A549 (cell line): ENCODE results near the gene MEX3C.

ENCODE experiments used
- CHD4 ChIP-seq: fragments of 200-600 bp; sonication (generic); IDR thresholded peaks from 2 replicates; pipeline ENCODE4 v1.6.1; 2016; ENCODE audit warnings: antibody characterized with exemption, mild to moderate bottlenecking, borderline replicate concordance
- HMGXB4 ChIP-seq: fragments of 250-450 bp; sonication (Bioruptor Pico); IDR thresholded peaks from 2 replicates; pipeline ENCODE4 v1.5.0; 2021; ENCODE audit warnings: mild to moderate bottlenecking, moderate library complexity, borderline replicate concordance
- NPAS2 ChIP-seq: fragments of 250-450 bp; sonication (Bioruptor Pico); IDR thresholded peaks from 2 replicates; pipeline ENCODE4 v1.8.0; 2022; ENCODE audit warnings: mild to moderate bottlenecking, moderate library complexity, borderline replicate concordance
- POLR2A ChIP-seq: IDR thresholded peaks from 2 replicates; pipeline ENCODE4 v1.6.1; 2012; ENCODE audit warnings: mild to moderate bottlenecking, low read length
- RFX5 ChIP-seq: fragments of 450-650 bp; IDR thresholded peaks from 2 replicates; pipeline ENCODE4 v1.7.1; 2014; ENCODE audit warnings: antibody characterized with exemption, mild to moderate bottlenecking, moderate library complexity
- SREBF2 ChIP-seq: fragments of 450-650 bp; IDR thresholded peaks from 2 replicates; pipeline ENCODE4 v1.6.1; 2014; ENCODE audit warnings: mild to moderate bottlenecking, moderate library complexity
- USF2 ChIP-seq: fragments of 450-650 bp; IDR thresholded peaks from 2 replicates; pipeline ENCODE4 v1.6.1; 2014; ENCODE audit warnings: antibody characterized with exemption
- TF ChIP-seq, protein P1 (sequence below): fragments of >200 bp; sonication (Bioruptor Twin); formaldehyde crosslinking; IDR thresholded peaks from 3 replicates; pipeline ENCODE4 v1.5.1; 2016
- TF ChIP-seq, protein P2 (sequence below): IDR thresholded peaks from 2 replicates; pipeline ENCODE4 v1.6.1; 2012; ENCODE audit warnings: low read depth, borderline replicate concordance

- no peak for TF ChIP-seq NPAS2 (CRISPR knock-in tag)
- TF ChIP-seq, protein P1, sequence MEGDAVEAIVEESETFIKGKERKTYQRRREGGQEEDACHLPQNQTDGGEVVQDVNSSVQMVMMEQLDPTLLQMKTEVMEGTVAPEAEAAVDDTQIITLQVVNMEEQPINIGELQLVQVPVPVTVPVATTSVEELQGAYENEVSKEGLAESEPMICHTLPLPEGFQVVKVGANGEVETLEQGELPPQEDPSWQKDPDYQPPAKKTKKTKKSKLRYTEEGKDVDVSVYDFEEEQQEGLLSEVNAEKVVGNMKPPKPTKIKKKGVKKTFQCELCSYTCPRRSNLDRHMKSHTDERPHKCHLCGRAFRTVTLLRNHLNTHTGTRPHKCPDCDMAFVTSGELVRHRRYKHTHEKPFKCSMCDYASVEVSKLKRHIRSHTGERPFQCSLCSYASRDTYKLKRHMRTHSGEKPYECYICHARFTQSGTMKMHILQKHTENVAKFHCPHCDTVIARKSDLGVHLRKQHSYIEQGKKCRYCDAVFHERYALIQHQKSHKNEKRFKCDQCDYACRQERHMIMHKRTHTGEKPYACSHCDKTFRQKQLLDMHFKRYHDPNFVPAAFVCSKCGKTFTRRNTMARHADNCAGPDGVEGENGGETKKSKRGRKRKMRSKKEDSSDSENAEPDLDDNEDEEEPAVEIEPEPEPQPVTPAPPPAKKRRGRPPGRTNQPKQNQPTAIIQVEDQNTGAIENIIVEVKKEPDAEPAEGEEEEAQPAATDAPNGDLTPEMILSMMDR: no peak
- TF ChIP-seq POLR2A: no peak
- TF ChIP-seq HMGXB4: no peak
- no peak for TF ChIP-seq CHD4
- no peak for TF ChIP-seq RFX5
- TF ChIP-seq SREBF2: no peak
- TF ChIP-seq USF2: no peak
- TF ChIP-seq, protein P2, sequence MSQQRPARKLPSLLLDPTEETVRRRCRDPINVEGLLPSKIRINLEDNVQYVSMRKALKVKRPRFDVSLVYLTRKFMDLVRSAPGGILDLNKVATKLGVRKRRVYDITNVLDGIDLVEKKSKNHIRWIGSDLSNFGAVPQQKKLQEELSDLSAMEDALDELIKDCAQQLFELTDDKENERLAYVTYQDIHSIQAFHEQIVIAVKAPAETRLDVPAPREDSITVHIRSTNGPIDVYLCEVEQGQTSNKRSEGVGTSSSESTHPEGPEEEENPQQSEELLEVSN: no peak
These were observed 33.9 kb downstream of the MEX3C start for GRCh38 chr18:51163543-51163942.
